ENCODE results near the gene ZNF598.

The ZNF598 gene

DNA sequence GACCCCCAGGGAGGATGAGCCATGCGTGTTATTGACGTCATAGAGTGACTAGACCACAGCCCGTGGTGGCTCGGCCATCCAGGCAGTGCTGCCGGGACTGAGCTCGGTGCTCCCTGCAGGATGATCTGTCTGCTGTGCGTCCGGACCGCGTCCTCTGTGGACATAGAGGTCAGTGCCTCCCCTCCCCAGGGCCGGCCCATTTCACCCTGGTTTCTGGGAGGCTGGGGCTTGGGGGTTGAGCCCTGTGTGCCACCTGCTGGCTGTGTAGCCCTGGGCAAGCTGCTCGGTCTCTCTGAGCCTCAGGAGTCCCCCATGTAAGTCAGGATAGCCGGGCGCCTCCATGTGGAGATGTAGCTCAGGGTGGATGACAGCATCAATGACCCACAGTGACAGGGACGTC is 46.5 kb upstream of the ZNF598 start:
- Histone ChIP-seq H3K4me1 (no peaks in the 10 kb centered on the region), H3K27me3 (no peaks in the 10 kb centered on the region), H3K27ac (no peak overlapping the region), H3K9me3 (no peaks in the 10 kb centered on the region), H3K36me3 (peaks cover 41 to 97% (median 76%) of the 10 kb centered on the region in 3 donors), H3K4me3 (no peak overlapping the region)
- DNase-seq: no peak
- intact Hi-C loops (cut with DNase I; ENCODE audit: low total_unique reads): no loop called here
- TF ChIP-seq, protein P1, sequence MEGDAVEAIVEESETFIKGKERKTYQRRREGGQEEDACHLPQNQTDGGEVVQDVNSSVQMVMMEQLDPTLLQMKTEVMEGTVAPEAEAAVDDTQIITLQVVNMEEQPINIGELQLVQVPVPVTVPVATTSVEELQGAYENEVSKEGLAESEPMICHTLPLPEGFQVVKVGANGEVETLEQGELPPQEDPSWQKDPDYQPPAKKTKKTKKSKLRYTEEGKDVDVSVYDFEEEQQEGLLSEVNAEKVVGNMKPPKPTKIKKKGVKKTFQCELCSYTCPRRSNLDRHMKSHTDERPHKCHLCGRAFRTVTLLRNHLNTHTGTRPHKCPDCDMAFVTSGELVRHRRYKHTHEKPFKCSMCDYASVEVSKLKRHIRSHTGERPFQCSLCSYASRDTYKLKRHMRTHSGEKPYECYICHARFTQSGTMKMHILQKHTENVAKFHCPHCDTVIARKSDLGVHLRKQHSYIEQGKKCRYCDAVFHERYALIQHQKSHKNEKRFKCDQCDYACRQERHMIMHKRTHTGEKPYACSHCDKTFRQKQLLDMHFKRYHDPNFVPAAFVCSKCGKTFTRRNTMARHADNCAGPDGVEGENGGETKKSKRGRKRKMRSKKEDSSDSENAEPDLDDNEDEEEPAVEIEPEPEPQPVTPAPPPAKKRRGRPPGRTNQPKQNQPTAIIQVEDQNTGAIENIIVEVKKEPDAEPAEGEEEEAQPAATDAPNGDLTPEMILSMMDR (IDR thresholded peaks at IDR 0.05): peak; percentile 15 to 22

DNA sequence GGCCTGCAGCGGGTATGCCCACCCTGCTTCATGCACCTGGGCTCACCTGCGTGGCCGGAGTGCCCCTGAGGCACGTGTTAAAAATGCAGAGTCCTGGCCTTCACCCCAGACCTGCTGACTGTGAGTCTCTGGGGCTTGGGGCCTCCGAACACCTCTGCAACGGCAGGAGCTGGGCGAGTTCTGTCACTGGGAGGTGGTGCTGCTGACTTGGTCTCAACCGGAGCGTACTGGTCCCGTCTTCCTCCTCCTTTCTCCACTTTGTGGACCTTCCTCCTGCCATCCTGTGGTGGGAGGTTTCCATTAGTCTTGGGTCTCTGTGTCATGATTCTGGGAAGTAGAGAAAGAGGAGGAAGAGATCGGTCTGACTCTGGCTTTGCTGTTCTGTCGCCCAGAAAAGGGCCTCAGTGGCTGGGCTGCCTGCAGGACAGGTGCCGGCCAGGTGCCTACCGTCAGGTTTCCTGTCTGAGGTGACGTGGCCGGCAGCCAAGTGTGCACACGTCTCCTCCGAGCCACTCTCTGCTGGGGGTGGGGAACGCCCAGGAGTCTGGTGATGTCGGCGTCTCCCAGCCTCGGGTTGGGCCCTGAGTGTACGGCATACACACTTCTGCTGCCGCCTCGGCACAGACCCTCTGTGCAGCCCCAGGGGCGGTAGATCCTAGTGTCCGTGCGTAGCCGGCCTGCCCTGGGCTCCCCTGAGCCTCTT is 45.1 kb upstream of the ZNF598 start:
- Histone ChIP-seq H3K4me1 (no peaks in the 10 kb centered on the region), H3K27ac (no peak overlapping the region), H3K4me3 (no peak overlapping the region), H3K27me3 (no peaks in the 10 kb centered on the region), H3K9me3 (no peaks in the 10 kb centered on the region), H3K36me3 (peaks cover 36 to 94% (median 74%) of the 10 kb centered on the region in 3 donors)
- intact Hi-C loops (cut with DNase I; ENCODE audit: low total_unique reads): no loop called here
- DNase-seq: no peak
- TF ChIP-seq, protein P1 (IDR thresholded peaks at IDR 0.05): no peak

DNA sequence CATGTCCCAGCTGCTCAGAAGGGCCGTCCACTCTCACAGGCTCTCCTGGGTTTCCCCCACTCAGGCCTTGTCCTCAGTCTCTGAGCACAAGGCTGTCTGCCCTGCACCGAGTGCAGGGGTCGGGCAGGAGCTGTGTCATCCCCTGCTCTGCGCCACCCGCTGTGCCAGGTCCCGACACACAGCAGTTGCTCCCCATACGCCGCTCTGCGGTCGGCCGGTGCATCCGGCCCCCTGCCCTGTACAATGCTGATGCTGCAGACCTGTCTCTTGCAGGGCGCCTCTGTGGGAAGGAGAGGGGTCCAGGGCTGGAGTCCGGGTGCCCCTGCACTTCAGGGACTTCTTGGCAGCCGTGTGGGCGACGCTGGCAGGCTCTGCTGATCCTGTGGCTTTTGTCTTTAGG is 44.3 kb upstream of the ZNF598 start:
- Histone ChIP-seq H3K27me3 (no peaks in the 10 kb centered on the region), H3K4me1 (peaks cover 0 to 7% (median 5%) of the 10 kb centered on the region in 4 donors), H3K27ac (no peak overlapping the region), H3K36me3 (peaks cover 36 to 88% (median 73%) of the 10 kb centered on the region in 3 donors), H3K9me3 (no peaks in the 10 kb centered on the region), H3K4me3 (no peak overlapping the region)
- no peak for DNase-seq
- intact Hi-C loops (cut with DNase I; ENCODE audit: low total_unique reads): no loop called here
- TF ChIP-seq, protein P1 (IDR thresholded peaks at IDR 0.05): no peak

DNA sequence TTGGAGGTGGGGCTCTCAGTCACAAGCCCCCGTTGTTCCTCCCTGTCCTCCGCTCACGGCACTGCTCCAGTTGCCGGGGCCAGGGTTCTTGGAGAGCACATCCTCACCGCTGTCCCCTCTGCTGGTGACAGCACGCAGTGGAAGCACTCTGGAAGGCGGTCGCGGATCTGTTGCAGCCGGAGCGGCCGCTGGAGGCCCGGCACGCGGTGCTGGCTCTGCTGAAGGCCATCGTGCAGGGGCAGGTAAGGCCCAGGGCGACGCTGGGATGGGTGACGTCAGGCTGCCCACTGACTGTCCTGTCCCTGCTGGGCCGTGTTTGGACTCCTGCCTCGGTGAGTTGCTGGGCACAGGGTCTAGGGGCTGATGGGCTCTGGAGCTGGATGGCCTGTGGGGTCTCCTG is 43.6 kb upstream of the ZNF598 start:
- TF ChIP-seq, protein P1 (IDR thresholded peaks at IDR 0.05): no peak
- Histone ChIP-seq H3K4me1 (peaks cover 0 to 13% (median 12%) of the 10 kb centered on the region in 4 donors), H3K36me3 (peaks cover 36 to 81% (median 67%) of the 10 kb centered on the region in 3 donors), H3K4me3 (no peak overlapping the region), H3K27me3 (no peaks in the 10 kb centered on the region), H3K9me3 (no peaks in the 10 kb centered on the region), H3K27ac (no peak overlapping the region)
- DNase-seq: no peak
- intact Hi-C loops (cut with DNase I; ENCODE audit: low total_unique reads): no loop called here

DNA sequence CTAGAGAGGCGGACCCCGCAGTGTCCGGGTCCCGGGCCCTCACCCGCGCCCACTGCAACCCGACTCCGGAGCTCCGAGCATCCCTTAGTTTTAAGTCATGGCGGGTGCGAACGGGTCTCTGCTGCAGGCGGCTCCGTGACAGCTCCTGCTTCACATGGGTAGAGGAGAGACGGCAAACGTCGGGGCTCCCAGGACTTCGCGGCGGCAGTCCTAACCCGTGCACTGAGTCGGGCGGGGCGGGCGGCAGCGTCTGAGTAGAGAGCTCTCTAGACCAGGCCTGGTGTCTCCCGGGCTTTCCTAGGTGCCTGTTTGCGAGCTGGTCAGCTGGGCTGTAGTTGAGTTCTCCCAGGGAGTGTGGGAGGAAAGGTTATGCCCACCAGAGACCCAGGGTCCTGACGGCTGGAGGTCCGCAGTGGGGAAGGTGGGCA is 38.5 kb upstream of the ZNF598 start:
- Histone ChIP-seq H3K4me1 (peaks cover 5 to 46% (median 36%) of the 10 kb centered on the region in 4 donors), H3K27ac (peak overlapping the region; percentile 69 to 80)
- DNase-seq: no peak

More for the DNA sequence above, 38.5 kb upstream of the ZNF598 start:
- intact Hi-C loops (cut with DNase I; ENCODE audit: low total_unique reads): no loop called here
- no peaks in the 10 kb centered on the region for H3K27me3 ChIP-seq
- peak overlapping the region; percentile 85 to 91 for H3K4me3 ChIP-seq
- no peaks in the 10 kb centered on the region for H3K9me3 ChIP-seq
- H3K36me3 ChIP-seq: peaks cover 19 to 45% (median 29%) of the 10 kb centered on the region in 3 donors
- TF ChIP-seq, protein P1 (IDR thresholded peaks at IDR 0.05): no peak

Measured in tibial artery (tissue), 4 donors.